Activated naive CD4-positive, alpha-beta T cell treated with anti-CD3 and anti-CD28 coated beads, Interleukin-2, amount 50 U/mL, for 16 hours (primary cell): ENCODE data around the gene NAA15.
"Not testable (repeated sequence)": the region's sequence is repeated elsewhere in the genome, so short reads cannot be mapped to it uniquely, and the experiment has no call there.

ENCODE experiments used
- DNase-seq: peaks from one replicate; pipeline ENCODE4 v3.0.0-alpha.2; 2020

NAA15 gene

GRCh38 chr4:139299536-139299935 is 1.8 kb upstream of the NAA15 start:
- DNase-seq: no peak

GRCh38 chr4:139300431-139301112 is 733 bp upstream of the NAA15 start:
- DNase-seq: peak; percentile 13

- peak; percentile 74 for DNase-seq
These were observed 711 bp downstream of the NAA15 start, which contains the start of gene NDUFC1 for GRCh38 chr4:139301821-139302611. NDUFC1 (minus strand) TSS chr4:139302477; CDS start chr4:139295798, 6,679 bp downstream.

GRCh38 chr4:139304920-139305319 is 3.6 kb downstream of the NAA15 start:
- no peak for DNase-seq

GRCh38 chr4:139311909-139312308 is 10.6 kb downstream of the NAA15 start:
- no peak for DNase-seq

- DNase-seq: no peak
These were observed 11.4 kb downstream of the NAA15 start for GRCh38 chr4:139312552-139313332.

GRCh38 chr4:139313414-139313813 is 12.1 kb downstream of the NAA15 start:
- not testable (repeated sequence) for DNase-seq

GRCh38 chr4:139314047-139314800 is 12.9 kb downstream of the NAA15 start:
- DNase-seq: no peak

- DNase-seq: no peak
These were observed 13.9 kb downstream of the NAA15 start for GRCh38 chr4:139315221-139315675.

GRCh38 chr4:139316733-139317132 is 15.4 kb downstream of the NAA15 start:
- DNase-seq: no peak

- DNase-seq: no peak
These were observed 16.3 kb downstream of the NAA15 start for GRCh38 chr4:139317635-139318034.

GRCh38 chr4:139319571-139319970 is 18.3 kb downstream of the NAA15 start:
- DNase-seq: no peak

GRCh38 chr4:139322070-139322469 is 20.8 kb downstream of the NAA15 start:
- not testable (repeated sequence) for DNase-seq

GRCh38 chr4:139322541-139322940 is 21.2 kb downstream of the NAA15 start:
- not testable (repeated sequence) for DNase-seq

GRCh38 chr4:139324620-139325019 is 23.3 kb downstream of the NAA15 start:
- no peak for DNase-seq

GRCh38 chr4:139329665-139330200 is 28.4 kb downstream of the NAA15 start:
- DNase-seq: no peak

GRCh38 chr4:139330283-139330682 is 29.0 kb downstream of the NAA15 start:
- DNase-seq: no peak

GRCh38 chr4:139331185-139331584 is 29.9 kb downstream of the NAA15 start:
- no peak for DNase-seq

GRCh38 chr4:139333046-139333445 is 31.7 kb downstream of the NAA15 start:
- no peak for DNase-seq

GRCh38 chr4:139337612-139338011 is 36.3 kb downstream of the NAA15 start:
- DNase-seq: no peak

GRCh38 chr4:139361301-139361700 is 60.0 kb downstream of the NAA15 start:
- DNase-seq: no peak

- DNase-seq: no peak
These were observed 66.3 kb downstream of the NAA15 start for GRCh38 chr4:139367421-139368090.
